Measurements from ENCODE around the gene XRRA1.

- TF ChIP-seq CTCF (IDR thresholded peaks at IDR 0.05) (no peak), POLR2A (IDR thresholded peaks at IDR 0.05) (no peak), EP300 (IDR thresholded peaks at IDR 0.05) (no peak)
Measured at GRCh38 chr11:74949753-74950137, 854 bp upstream of the XRRA1 start.

Measured in ovary (tissue), 3 donors.